ENCODE measurements around the gene PYGO1.
"Not testable (repeated sequence)": the region's sequence is repeated elsewhere in the genome, so short reads cannot be mapped to it uniquely, and the experiment has no call there.

- TF ChIP-seq CTCF (IDR thresholded peaks at IDR 0.05; ENCODE audit: insufficient read depth, low read length); POLR2AphosphoS5 (IDR thresholded peaks at IDR 0.05; ENCODE audit: low read depth): not testable (repeated sequence)
Observed at GRCh38 chr15:55488952-55489600, 99.1 kb downstream of the PYGO1 start.
